ENCODE results near the gene OGDH.
"Not testable (repeated sequence)": the region's sequence is repeated elsewhere in the genome, so short reads cannot be mapped to it uniquely, and the experiment has no call there.

The OGDH gene

DNA sequence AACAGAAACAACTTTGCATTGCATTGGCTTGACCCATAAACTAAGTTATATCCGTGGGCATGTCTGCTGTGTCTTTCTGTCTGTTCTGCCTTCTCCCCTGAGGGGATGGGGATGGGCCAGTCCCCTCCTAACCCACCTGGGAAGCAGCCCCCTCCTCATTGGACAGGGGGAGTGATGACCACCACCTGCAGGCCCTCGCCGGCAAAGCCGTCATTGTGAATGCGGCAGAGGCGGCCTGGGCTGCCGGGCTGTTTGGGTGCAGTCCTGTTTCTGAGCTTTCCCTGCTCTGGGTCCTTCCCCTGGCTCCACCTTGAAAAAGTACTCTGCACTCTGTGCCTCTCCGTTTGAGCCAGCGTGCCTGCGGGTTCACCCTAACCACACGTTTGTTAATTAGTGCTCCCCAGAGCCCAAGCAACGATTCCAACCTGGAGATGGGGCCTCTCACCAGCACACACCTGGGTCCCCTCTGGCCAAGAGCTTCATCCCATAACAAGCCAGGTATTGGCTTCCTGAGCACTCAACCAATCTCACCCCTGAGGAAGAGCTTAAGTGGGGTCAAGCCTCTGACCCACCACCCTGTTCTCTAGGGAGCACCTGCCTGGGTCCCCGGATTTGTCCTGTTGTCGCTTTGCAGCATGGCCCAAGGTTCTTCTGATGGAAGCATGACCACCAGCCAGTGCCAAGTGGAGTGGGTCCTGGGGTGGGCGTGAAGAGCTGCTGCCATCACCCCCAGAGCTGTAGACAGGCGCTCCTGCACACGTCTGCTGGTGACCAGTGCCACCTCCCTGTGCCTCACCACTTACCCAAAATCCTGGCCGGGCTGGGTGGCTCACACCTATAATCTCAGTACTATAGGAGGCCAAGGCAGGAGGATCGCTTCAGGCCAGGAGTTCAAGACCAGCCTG is 102.8 kb downstream of the OGDH start:
- no peak for DNase-seq

DNA sequence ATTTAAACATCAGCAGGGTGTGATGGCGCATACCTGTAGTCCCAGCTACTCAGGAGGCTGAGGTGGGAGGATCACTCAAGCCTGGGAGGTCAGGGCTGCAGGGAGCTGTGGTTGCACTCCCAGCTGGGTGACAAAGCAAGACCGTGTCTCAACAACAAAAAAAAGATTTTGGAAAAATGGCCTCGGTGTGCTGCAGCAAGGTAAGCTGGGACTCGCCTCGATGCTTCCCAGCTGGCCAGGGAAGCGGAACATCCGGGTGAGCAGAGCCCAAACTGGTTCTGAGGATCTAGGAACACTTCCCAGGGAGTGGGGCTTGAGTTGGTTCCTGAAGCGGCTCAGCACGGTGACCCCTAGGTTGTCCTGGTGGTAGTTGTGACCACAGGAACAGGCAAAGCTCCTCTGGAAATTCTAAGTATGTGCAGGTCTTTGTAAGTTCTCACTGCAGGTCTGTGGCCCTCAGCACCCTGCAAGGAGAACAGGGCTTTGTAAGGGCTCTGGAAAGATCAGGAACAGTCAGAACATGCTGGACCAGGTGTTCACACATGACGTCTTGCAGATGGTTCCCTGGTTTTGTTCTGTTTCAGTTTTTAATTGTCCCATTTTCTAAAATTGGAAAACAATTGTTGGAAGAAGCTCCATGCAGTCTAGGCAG is 103.6 kb downstream of the OGDH start:
- DNase-seq, result no peak

DNA sequence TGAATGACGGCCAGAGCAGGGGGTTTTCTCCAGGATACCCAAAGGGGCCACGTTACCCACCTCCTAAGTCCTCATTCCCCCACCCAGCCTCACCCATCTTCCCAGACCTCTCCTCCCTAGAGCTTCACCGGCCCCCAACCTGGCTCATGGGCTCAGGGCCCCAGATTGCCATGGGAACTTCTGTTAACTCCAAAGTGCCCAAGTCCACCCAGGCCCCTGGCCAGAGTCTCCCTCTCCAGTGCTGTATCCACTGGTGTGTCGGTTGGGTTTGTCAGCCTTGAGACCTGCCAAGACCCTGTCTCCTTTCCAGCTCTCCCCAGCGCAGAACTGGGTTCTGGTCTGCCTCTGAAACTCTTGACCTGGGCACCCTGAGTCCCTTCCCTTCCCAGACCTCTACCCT is 105.1 kb downstream of the OGDH start:
- DNase-seq, result no peak

DNA sequence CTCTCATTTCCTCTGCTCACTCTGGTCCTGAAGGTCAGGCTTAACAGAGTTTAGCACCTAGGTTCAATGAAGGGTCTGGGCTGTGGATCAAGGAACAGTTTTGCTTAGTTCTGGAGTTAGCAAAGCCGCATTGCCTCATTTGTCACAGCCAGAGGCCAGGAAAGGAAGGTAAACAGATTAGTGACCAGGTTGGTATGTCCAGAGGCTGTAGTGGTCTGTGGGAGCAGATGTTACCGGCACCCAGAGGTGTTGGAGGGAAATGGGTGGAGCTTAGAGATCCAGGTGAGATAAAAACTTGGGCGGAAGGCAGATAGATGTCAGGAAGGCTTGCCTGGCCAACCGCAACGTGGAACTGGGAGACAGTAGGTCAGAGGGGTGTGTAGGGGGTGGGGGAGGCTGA is 105.6 kb downstream of the OGDH start:
- no peak for DNase-seq

DNA sequence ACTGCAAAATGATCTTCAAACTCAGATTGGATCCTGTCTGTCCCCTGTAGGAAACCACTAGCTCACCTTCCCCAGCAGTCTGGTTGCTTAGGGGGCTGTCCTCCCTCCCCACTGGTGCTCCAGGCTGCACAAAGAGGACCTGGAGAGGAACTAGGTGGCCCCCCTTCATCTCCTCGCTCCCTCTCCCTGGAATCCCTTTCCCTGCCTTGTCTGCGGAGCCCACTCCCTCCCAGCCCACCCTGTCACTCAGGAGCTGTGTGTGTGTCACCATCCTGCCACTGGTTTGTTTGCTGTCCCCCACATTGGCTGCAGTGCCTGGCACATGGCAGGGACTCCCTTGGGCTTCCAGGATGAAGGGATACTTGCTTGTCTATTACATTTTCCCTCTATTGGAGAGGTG is 106.7 kb downstream of the OGDH start:
- no peak for DNase-seq

DNA sequence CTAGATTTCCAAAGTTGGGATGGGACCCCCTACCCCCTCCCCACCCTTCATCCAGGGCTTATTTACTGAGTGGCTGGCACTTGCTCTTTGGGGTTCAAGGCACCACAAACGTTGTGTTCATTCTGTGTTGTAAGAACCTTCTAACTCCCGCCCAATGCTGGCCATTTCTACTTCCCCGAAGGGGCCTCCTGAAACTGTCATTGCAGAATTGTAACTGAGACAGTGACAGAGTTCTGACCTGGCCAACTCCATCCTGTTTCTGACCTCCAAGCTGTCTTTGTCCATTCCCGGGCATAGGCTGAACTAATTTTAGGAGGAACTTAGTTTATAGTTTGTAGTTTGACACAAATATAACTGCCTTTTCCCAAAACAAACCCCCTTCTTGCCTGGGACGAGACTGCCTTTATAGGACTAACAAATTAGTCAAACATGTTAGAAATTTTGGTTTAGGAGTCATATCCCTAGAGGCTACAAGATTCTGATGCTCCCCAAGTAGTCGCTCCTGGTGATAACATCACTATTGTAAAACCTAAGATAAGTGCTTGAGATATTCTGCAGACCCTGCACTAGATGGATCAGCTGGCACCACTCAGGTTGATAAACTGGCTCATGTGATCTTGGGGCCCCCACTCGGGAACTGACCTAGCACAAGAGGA is 107.4 kb downstream of the OGDH start:
- DNase-seq, result no peak

DNA sequence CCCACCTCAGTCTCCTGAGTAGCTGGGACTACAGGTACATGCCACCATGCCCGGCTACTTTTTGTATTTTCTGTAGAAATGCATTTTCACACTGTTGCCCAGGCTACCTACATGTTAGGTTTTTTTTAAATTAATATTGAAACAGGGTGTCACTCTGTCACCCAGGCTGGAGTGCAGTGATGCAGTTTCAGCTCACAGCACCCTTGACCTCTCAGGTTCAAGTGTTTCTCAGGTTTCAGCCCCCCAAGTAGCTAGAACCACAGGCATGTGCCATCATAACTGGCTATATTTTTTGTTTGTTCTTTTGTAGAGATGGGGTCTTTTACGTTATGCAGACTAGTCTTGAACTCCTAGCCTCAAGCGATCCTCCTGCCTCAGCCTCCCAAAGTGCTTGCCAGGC is 109.8 kb downstream of the OGDH start:
- DNase-seq, result no peak

DNA sequence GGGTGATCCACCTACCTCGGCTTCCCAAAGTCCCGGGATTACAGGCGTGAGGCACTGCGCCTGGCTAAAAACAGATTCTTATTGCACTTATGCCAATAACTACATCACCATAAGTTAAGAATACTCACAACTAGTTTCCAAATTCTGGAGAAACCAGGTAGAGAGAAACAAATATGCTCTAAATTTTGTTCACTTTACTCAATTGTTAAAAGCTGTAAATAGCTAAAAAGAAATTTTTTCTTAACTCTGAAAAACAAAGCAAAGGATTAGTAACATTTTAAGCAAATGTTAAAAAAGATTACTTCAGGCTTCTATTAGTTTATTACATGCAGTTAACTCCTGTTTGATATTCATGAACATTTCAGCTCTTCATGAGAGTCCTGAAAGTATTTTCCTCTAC is 113.9 kb downstream of the OGDH start:
- DNase-seq, result no peak

DNA sequence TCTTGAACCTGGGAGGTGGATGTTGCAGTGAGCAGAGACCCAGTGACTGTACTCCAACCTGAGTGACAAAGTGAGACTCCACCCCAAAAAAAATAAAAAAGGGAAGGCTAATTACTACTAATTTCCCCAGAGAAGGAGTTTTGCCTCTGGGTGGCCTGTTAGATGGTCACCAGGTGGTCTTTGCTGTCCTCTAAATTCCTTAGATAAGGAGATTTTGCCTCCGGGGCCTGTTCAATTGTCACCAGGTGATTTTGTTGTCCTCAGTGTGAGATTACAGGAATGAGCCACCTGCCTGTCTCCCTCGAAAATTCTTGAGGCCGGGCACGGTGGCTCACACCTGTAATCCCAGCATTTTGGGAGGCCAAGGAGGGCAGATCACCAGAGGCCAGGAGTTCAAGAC is 117.8 kb downstream of the OGDH start:
- no peak for DNase-seq

DNA sequence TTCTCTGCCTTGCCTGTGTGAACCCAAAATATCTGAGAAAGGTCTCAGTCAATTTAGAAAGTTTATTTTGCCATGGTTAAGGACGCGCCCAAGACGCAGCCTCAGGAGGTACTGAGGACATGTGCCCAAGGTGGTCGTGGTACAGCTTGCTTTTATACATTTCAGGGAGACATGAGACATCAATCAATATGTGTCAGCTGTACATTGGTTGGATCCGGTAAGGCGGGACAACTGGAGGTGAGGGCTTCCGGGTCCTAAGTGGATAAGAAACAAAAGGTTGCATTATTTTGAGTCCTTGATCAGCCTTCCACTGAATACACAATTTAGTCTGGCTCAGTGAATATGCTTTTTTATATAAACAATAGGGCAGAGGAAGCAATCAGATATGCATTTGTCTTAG is 119.8 kb downstream of the OGDH start:
- not testable (repeated sequence) for DNase-seq

DNA sequence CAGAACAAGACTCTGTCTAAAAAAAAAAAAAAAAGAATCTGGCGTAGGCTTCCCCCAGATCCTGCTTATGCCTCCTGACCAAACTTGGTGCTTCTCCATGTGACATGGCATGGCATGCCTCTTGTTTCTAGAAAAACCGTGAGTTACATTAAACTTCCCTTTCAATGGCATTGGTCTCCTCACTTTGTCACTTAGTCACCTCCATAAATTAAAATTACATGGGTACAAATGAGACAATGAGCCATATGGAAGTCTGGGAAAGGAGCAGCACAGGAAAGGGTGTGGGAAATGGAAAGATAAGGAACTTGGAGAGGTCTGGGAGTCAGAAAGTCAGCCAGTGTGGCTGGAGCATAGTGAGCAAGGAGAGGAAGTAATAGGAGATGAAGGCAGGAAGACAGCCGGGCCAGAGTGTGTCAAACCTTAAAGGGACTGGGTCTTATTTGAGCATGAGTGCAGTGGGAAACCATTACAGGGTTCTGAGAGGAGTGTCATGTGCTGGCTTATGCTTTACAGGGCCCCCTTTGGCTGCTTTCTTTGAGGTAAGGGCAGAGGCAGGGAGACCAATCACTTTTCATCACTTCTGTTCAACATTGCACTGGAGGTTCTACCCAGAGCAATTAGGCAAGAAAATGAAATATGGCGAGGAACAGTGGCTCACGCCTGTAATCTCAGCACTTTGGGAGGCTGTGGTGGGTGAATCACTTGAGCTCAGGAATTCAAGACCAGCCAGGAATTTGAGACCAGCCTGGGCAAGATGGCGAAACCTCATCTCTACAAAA is 120.9 kb downstream of the OGDH start:
- DNase-seq, result no peak

DNA sequence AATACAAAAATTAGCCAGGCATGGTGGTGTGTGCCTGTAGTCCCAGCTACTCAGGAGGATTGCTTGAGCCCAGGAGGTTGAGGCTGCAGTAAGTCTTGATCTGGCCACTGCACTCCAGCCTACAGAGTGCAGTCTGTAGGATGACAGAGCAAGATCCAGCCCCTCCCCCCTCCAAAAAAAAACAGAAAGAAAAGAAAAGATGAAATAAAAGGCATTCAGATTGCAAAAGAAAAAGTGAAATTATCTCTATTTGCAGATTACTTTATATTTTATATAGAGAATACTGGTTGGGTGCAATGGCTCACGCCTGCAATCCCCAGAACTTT is 121.5 kb downstream of the OGDH start:
- DNase-seq, result no peak

DNA sequence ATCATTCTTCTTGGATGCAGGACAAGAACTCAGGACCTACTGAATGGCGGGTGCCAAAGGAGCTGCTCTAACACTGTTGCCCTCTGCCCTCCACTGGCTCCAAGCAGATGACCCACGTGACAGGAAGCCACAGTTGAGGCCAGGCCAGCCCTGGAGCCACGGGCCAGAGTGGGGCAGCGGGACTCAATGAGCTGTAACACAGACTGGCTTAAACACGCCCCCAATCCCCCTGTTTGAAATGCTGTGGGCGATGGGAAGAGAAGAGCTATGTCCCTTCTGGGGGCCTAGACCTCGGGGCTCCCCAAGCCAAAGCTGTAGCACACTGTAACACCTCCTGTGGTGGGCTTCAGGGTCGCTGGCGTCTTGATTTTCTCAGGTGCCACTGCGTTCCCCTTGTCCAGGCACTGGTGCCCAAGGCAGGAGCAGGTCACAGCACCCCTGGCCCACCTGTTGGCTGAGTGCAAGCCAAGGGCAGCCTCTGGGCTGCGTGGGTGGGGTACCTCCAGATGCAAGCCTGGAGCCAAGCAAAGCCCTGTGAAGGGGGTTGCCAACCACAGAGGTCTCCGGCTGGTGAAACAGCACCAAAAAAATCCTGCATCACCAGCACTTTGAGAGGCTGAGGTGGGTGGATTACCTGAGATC is 123.6 kb downstream of the OGDH start:
- DNase-seq, result no peak

DNA sequence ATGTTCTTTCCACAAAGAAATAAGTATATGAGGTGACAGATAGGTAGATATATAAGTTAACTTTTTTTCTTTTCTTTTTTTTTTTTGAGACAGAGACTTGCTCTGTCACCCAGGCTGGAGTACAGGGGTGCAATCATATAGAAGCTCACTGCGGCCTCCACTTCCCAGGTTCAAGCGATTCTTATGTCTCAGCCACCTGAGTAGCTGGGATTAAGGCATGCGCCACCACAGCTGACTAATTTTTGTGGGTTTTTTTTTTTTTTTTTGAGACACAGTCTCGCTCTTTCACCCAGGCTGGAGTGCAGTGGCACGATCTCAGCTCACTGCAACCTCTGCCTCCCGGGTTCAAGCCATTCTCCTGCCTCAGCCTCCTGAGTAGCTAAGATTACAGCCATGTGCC is 126.5 kb downstream of the OGDH start:
- not testable (repeated sequence) for DNase-seq

DNA sequence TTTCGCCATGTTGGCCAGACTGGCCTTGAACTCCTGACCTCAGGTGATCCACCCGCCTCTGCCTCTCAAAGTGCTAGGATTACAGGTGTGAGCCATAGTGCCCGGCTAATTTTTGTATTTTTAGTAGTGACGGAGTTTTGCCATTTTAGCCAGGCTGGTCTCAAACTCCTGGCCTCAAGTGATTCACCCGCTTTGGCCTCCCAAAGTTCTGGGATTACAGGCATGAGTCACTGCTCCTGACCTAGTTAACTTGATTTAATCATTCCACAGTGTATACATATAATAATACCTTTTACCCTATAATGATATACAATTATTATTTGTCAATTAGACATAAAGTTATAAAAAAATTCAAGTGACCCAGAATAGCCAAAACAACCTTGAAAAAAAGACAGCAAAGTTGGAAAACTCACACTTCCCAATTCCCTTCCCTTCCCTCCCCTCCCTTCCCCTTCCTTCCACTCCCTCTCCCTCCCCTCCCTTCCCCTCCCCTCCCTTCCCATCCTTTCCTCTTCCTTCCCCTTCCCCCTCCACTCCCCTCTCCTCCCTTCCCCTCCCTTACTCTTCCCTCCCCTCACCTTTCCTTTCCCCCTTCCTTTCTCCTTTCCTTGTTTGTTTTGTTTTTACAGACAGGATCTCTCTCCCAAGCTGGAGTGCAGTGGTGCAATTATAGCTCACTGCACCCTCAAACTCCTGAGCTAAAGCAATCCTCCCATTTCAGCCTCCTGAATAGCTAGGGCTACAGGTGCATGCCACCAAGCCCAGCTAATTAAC is 127.5 kb downstream of the OGDH start:
- DNase-seq, result no peak

DNA sequence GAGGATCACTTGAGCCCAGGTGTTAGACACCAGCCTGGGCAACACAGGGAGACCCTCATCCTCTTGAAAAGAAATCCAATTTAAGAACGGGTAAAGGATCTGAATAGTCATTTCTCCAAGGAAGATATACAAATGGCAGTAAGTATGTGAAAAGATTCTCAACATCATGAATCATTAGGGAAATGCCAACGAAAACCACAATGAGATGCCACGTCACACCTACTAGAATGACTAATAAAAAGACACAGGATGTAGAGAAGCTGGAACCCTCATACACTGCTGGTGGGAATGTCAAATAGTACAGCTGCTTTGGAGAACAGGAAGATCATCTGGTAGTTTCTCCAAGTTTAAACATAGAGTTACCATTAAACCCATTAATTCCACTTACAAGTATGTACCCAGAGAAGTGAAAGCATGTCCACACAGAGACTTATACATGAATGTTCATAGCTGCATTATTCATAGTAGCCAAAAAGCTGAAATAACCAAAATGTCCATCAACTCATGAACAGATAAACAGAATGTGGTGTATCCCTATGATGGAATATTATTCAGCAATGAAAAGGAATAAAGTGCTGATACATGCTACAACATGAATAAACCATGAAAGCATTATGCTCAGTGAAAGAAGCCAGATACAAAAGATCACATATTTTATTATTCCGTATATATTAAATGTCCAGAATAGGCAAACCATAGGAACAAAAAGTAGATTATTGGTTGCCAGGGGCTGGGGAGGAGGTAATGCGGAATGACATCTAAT is 129.2 kb downstream of the OGDH start:
- DNase-seq, result peak in 2 of 5 experiments; percentile 16 to 83

DNA sequence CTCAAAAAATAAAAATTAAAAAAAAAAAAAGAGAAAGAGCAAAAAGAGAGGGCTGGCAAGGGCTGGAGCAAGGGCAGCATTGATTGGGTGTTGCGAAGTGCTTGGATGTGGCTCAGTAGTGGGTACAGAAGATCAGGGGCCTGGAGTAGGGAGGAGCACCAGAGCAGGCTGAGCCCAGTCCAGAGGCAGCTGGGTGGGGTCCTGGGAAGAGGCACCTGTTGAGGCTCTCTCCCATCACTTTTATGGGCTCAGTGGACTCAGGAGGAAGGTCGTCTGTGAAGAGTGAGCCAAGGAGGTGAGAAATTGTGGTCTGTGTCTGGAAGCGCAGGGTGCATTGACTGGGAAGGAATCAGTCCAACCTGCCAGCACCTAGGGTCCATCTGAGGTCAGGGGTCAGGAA is 130.5 kb downstream of the OGDH start:
- DNase-seq, result no peak

DNA sequence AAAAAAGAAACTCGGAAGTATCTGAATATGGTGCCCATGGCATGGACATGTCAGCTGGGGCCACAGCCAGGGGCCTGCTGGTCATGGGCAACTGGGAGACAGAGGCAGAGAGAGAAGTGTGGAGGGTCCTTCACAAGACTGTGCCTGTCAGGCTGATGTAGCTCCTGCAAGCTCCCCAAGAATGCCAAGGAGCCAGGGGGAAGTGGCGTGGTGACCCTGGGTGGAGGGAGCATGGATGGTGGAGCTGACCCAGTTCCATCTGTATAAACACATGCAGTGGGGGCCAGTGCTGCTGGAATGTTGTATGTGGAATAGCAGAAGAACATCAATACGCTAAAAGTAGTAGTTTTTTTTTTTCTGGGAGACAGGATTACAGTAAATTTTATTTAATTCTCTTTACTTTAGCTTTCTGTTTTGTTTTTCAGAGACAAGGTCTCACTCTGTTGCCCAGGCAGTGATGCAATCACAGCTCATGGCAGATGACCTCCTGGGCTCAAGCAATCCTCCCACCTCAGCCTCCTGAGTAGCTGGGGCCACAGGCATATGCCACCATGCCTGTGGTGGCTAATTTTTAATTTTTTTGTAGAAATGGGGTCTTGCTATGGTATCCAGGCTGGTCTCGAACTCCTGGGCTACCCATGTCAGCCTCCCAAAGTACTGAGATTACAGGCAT is 131.8 kb downstream of the OGDH start:
- DNase-seq, result no peak

DNA sequence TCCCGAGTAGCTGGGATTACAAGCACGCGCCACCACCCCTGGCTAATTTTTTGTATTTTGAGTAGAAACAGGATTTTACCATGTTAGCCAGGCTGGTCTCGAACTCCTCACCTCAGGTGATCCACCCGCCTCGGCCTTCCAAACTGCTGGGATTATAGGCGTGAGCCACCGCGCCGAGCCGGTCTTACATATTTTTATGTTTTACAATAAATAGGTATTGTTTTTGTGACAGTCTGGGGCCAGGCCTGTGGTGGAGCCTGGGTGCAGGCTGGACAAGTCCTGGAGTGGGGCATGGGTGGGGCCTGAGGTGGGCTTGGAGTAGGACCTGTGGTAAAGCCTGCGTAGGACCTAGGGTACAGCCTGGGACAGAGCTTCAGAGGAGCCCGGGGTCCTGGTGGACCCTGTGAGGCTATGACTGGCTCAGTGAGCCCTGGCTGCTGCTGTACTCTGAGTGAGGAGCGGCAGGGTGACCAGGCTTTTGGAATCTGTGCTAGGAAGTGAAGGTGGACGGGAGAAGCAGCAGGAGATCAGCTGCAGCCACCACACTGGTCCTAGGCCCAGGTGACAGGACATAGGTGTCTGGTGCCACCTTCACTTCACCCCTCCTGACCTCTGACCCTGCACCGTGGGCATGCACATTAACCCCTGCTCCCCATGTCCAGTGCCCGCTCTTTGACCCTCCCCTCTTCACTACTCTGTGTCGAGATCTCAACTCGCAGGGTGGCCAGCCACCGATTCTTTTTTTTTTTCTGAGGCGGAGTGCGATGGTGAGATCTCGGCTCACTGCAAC is 132.6 kb downstream of the OGDH start:
- no peak for DNase-seq

DNA sequence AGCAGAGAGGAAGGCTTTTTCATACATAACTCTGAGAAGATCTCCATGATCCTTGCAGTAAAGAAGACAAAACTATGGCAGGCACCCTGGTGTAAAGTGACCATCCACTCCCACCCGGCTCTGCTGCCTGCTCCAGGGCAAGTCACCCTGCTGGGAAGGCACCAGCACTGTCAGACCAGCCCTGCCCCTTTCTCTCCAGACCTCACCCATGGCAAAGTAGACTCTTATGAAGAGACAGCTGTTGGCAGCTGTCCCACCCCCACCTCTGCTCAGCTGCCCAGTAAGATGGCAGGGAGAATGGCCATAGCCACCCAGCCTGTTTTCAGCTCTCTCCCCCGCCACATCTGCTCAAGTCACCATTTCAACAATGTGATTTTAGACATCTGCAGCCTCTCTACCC is 133.6 kb downstream of the OGDH start:
- DNase-seq, result no peak

All from T-helper 2 cell (primary cell).